Posterior cingulate gyrus (tissue), 11 donors: ENCODE measurements around the gene HPS6.
"Not testable (repeated sequence)": the region's sequence is repeated elsewhere in the genome, so short reads cannot be mapped to it uniquely, and the experiment has no call there.

ENCODE experiments used
- DNase-seq, 10 donors: peaks; one replicate each; pipeline versions ENCODE4 v3.0.0 to v3.0.0-alpha.2; 2020 to 2021; ENCODE audit warnings: mixed read lengths in 3 of 10
- intact Hi-C: fragments of 100-400 bp; cut with DNase I; formaldehyde crosslinking; loops from one replicate; pipeline ENCODE4 v1.15.1; 2023

HPS6 gene

DNA sequence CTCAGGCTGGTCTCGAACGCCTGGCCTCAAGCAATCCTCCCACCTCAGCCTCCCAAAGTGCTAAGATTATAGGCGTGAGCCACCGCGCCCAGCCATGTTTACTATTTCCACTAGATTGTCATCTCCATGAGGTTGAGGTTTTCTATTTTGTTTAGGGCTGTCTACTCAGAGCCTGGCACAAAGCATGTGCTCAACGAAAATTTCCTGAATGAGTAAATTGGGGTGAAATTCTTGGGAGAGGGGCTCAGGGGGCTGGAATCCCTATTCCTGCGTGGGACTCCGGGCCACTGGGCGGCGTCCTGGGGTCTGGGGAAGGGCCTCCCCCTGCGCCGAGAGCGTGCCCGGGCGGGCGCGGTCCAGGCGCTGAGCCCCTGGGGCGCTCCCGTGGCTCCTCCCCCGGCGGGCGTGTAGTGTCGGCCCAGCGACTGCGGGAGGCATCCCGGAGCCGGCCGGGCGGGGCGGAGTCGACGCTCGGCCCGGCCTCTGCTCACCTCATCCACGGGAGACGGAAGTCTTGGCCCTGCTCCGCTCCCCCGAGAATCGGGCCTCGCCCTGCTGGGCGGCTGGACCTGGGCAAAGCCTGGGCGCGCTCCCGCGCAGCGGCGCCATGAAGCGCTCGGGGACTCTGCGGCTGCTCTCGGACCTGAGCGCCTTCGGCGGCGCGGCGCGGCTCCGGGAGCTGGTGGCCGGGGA is at the start of gene HPS6:
TSS of gene HPS6 (plus strand) at position 482 of the 693 bp plus-strand sequence. CDS start at position 608, 126 bp downstream.
- peak; percentile 61 to 97 (median 83) for DNase-seq
- intact Hi-C loops: loop anchor here (2.0 kb wide), 1 partner anchor 56 kb away; the partner anchor contains the start of gene LDB1

- DNase-seq: no peak
- intact Hi-C loops: no loop called here
Observed at GRCh38 chr10:102016416-102016815, 48.7 kb upstream of the HPS6 start.

DNA sequence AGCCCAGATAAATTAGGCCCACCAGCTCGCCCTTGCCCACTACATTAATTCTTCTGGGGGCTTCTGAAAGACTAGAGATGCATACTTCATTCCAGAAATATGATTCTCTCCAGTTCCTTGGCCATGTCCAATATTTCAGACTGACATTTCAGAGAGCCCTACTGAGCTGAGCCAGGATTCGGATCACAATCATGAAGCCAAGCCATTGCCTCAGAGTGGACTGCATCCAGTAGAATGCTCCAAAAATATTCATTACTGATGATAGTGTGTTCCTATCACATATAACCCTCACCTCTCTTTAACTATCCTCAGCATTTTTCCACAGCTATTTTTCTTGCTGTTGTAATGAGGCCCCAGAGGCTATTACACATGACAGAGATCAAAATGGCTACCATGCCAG is 47.9 kb upstream of the HPS6 start:
- intact Hi-C loops: no loop called here
- DNase-seq: no peak

GRCh38 chr10:102020938-102021337 is 44.2 kb upstream of the HPS6 start:
- intact Hi-C loops: no loop called here
- no peak for DNase-seq

GRCh38 chr10:102024799-102025198 is 40.4 kb upstream of the HPS6 start:
- no peak for DNase-seq
- intact Hi-C loops: no loop called here

DNA sequence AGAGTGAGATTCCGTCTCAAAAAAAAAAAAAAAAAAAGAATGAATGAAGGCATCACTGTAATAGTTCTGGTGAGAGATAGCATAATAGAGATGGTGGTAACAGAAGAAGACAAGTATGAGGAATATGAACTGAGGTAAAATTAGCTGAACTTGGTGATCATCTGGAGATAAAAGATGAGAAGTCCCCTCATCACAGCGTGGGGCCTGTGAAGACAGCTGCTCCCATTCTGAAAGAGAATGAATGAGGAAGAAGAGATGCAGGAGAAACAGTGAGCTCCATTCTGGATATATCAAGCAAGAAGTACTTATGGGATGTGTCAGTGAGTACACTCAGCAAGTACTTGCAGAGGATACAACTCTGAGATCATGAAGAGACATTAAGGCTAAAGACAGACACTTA is 37.9 kb upstream of the HPS6 start:
- no peak for DNase-seq
- intact Hi-C loops: no loop called here

- intact Hi-C loops: no loop called here
- DNase-seq: no peak
Observed at GRCh38 chr10:102033787-102034186, 31.4 kb upstream of the HPS6 start.

GRCh38 chr10:102035807-102036206 is 29.3 kb upstream of the HPS6 start:
- intact Hi-C loops, DNase-seq: not testable (repeated sequence)

GRCh38 chr10:102038410-102038809 is 26.7 kb upstream of the HPS6 start:
- no peak for DNase-seq
- intact Hi-C loops: no loop called here

- no peak for DNase-seq
- intact Hi-C loops: no loop called here
Observed at GRCh38 chr10:102040305-102041050, 24.7 kb upstream of the HPS6 start.

- intact Hi-C loops: no loop called here
- no peak for DNase-seq
Observed at GRCh38 chr10:102045292-102045691, 19.9 kb upstream of the HPS6 start.

DNA sequence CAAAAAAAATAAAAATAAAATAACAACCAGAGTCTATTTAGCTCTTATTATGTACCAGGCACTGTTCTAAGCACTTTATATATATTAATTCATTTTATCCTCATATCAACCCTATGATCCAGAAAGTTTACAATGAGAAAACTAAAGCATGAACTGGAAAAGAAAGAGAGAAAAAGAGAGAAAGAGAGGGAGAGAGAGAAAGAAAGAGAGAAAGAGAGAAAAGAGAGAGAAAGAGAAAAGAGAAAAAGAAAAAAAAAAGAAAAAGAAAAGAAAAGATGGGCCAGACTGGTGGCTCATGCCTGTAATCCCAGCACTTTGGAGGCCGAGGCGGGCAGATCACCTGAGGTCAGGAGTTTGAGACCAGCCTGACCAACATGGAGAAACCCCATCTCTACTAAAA is 19.1 kb upstream of the HPS6 start:
- intact Hi-C loops: no loop called here
- DNase-seq: no peak

DNA sequence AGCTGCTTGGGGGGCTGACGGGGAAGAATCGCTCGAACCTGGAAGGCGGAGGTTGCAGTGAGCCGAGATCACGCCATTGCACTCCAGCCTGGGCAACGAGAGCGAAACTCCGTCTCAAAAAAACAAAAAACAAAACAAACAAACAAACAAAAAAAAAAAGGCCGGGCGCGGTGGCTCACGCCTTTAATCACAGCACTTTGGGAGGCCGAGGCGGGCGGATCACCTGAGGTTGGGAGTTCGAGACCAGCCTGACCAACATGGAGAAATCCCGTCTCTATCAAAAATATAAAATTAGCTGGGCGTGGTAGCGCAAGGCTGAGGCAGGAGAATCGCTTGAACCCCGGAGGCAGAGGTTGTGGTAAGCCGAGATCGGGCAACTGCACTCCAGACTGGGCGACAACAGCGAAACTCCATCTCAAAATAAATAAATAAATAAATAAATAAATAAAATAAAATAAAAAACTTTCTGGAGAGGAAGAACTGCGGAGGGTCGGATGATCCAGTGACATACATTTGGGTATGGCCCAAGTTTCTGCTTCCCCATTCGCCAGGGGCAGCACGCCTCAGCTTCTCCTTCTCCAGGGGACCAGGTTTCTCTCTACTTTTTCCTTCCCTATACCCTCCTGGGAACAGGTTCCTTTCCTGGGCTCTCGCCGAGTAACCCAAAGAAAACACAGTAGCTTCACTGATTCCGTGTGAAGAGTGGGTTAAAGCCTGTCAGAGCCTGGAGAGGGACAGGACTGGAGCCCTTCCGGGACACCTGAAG is 10.1 kb upstream of the HPS6 start:
- DNase-seq: peak in 2 of 10 donors; percentile 20 to 23
- intact Hi-C loops: not testable (repeated sequence)

GRCh38 chr10:102055647-102056419 is 9.3 kb upstream of the HPS6 start, which contains the start of gene ARMH3:
ARMH3 (minus strand) TSS chr10:102056173; CDS start chr10:102040114, 16,059 bp downstream.
- intact Hi-C loops: no loop called here
- DNase-seq: peak; percentile 89 to 99 (median 93)

GRCh38 chr10:102059987-102060386 is 5.2 kb upstream of the HPS6 start:
- DNase-seq: no peak
- intact Hi-C loops: no loop called here

- no peak for DNase-seq
- intact Hi-C loops: loop anchor here (2.0 kb wide), 1 partner anchor 56 kb away; the partner anchor contains the start of gene LDB1
Observed at GRCh38 chr10:102064503-102064867, 664 bp upstream of the HPS6 start.

DNA sequence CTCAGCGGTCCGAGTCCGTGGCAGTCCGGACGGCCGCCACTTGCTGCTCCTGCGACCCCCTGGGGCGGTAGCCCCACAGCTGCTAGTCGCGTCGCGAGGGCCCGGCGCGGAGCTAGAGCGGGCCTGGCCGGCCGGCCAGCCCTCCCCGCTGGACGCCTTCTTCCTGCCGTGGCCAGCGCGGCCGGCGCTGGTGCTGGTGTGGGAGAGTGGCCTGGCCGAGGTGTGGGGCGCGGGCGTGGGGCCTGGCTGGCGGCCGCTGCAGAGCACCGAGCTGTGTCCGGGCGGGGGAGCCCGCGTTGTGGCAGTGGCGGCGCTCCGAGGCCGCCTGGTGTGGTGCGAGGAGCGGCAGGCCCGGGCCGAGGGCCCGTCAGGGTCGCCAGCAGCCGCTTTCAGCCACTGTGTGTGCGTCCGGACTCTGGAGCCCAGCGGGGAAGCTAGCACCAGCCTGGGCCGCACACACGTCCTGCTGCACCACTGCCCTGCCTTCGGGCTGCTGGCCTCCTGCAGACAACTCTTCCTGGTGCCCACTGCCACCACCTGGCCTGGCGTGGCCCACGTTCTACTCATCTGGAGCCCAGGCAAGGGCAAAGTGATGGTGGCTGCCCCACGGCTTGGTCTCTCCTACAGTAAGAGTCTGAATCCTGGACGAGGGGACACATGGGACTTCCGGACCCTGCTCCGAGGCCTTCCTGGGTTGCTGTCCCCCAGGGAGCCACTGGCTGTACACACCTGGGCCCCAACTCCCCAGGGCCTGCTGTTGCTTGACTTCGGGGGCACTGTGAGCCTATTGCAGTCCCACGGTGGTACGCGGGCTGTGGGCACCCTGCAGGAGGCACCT is 631 bp downstream of the HPS6 start:
- DNase-seq: peak in 6 of 10 donors; percentile 15 to 87 (median 58)
- intact Hi-C loops: loop anchor here (2.0 kb wide), 1 partner anchor 55 kb away; the partner anchor contains the start of gene LDB1

- intact Hi-C loops: no loop called here
- peak in 2 of 10 donors; percentile 70 to 84 for DNase-seq
Observed at GRCh38 chr10:102066399-102067088, 1.4 kb downstream of the HPS6 start.
